Natural killer cell (primary cell): ENCODE measurements around the gene KIAA0232. TPM values are rescaled to one million over a fixed set of nuclear protein-coding genes. Genes with fewer than 3 reads are reported as not detected.

Experiments
- ATAC-seq, 3 donors: fragments of 150-1000 bp in 2 of 3; fragments of 200-7000 bp in 1 of 3; cut with Tn5 transposase; 1 replicate in 1 of 3; 2 replicates in 2 of 3; pipeline ENCODE4 v1.10.0; 2021; ENCODE audit warnings: mild to moderate bottlenecking in 2 of 3, moderate library complexity in 2 of 3
- DNase-seq, 2 donors: peaks; one replicate each; pipeline versions ENCODE4 v3.0.0 to v3.0.0-alpha.2; 2013 to 2021; ENCODE audit warnings: mixed read lengths in 1 of 2
- H3K27ac ChIP-seq: one replicate; pipeline ENCODE4 v1.5.1; 2013; ENCODE audit warnings: mild to moderate bottlenecking, low read length
- H3K27me3 ChIP-seq: one replicate; pipeline ENCODE4 v1.6.1; 2013; ENCODE audit warnings: low read length; ENCODE audit not compliant: control insufficient read depth, insufficient read depth
- H3K36me3 ChIP-seq: one replicate; pipeline ENCODE4 v1.6.1; 2013; ENCODE audit warnings: low read length; ENCODE audit not compliant: control insufficient read depth, insufficient read depth
- H3K4me1 ChIP-seq: one replicate; pipeline ENCODE4 v1.6.1; 2013; ENCODE audit warnings: low read length; ENCODE audit not compliant: control insufficient read depth, insufficient read depth
- H3K4me3 ChIP-seq: one replicate; pipeline ENCODE4 v1.5.1; 2013; ENCODE audit warnings: low read length
- H3K9me3 ChIP-seq: one replicate; pipeline ENCODE4 v1.6.1; 2013; ENCODE audit warnings: low read length; ENCODE audit not compliant: control insufficient read depth, insufficient read depth
- H3K27ac Mint-ChIP-seq, 2 donors: one replicate each; pipeline ENCODE4 v1.8.0; 2022; ENCODE audit warnings: mild to moderate bottlenecking in 2 of 2, mixed read lengths in 2 of 2, moderate library complexity in 1 of 2
- H3K27me3 Mint-ChIP-seq, 2 donors: one replicate each; pipeline ENCODE4 v1.8.0; 2022; ENCODE audit warnings: low read depth in 2 of 2, mixed read lengths in 2 of 2
- H3K36me3 Mint-ChIP-seq: one replicate; pipeline ENCODE4 v1.8.0; 2022; ENCODE audit warnings: mixed read lengths
- H3K4me1 Mint-ChIP-seq, 2 donors: one replicate each; pipeline ENCODE4 v1.8.0; 2022; ENCODE audit warnings: mixed read lengths in 2 of 2
- H3K4me3 Mint-ChIP-seq: one replicate; pipeline ENCODE4 v1.8.0; 2022; ENCODE audit warnings: mild to moderate bottlenecking, moderate library complexity, mixed read lengths
- H3K9me3 Mint-ChIP-seq, 2 donors: one replicate each; pipeline ENCODE4 v1.8.0; 2022; ENCODE audit warnings: mixed read lengths in 2 of 2
- WGBS: methylation state at CpG from one replicate; pipeline ENCODE4 v1.1.7; 2013; ENCODE audit warnings: missing lambda C conversion rate; ENCODE audit not compliant: insufficient coverage; 5-methylcytosine and 5-hydroxymethylcytosine counted together
- intact Hi-C: fragments of 100-400 bp; cut with micrococcal nuclease; formaldehyde crosslinking; loops from one replicate; pipeline ENCODE4 v1.14.2; 2022
- total RNA-seq, 4 donors: library from RNA; stranded (reverse); fragments of 120-200 nt in 1 of 4; gene quantifications; one replicate each; pipeline versions ENCODE4 v1.2.3 to v1.2.4, GENCODE V29; 2013 to 2022
- TF ChIP-seq, protein P1 (sequence below): fragments of 200-600 bp; IDR thresholded peaks from one replicate; pipeline ENCODE4 v1.8.0; 2022; ENCODE audit warnings: antibody characterized with exemption

The KIAA0232 gene
- total RNA-seq, 3 donors from 2014 or later (not counting 1 experiment from before 2014, with no cell fraction given) = 24.7 to 30.3 (median 28.6) TPM

DNA sequence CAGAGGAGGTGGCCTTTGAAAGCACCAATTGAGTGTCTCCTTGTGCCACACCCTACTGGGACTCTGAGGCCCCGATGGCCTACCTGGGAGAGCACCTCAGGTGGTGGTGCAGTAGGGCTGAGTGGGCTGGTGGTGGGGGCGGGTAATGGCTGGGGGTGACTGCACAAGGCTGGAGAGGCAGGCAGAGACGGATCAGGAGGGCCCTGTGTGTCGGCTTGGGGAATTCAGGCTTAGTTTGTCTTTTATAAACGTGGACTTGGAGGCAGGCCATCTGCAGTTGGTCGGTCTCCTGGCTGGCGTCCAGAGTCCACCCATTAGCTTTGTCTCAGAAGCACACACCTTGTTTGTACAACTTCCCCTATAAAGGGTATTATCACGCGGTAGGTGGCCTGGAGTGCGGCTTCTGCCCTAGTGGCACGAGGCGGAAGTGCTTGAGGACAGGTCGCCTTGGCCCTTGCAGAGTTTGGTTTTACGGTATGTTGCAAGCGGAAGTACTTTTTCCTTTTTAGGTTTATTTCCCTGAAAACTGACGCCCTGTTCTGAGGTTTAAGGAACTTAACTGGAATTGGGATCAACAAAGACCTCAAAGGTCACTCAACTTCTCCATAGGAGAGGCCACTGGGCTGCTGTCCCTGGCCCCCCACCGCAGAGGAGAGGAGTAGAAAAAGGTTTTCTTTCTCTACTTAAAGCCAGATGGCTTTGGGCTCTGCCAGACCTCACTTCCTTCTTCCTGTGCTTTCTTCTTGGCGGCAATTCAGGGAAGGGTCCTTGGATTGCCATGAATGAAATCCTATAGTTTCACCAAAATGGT, 135.1 kb downstream of the KIAA0232 start:
- Histone ChIP-seq H3K27me3 (no peaks in the 10 kb centered on the region), H3K9me3 (no peaks in the 10 kb centered on the region), H3K4me1 (peaks cover 60% of the 10 kb centered on the region), H3K4me3 (no peak overlapping the region), H3K27ac (peak overlapping the region; percentile 51), H3K36me3 (no peaks in the 10 kb centered on the region)
- H3K36me3 Mint-ChIP-seq = no peaks in the 10 kb centered on the region
- intact Hi-C loops = loop anchor here (2.0 kb wide), 1 partner anchor 25 kb away; no protein-coding TSS in a partner anchor
- no peaks in the 10 kb centered on the region for H3K9me3 Mint-ChIP-seq
- peaks cover 53 to 69% of the 10 kb centered on the region in 2 donors for H3K4me1 Mint-ChIP-seq
- H3K27ac Mint-ChIP-seq = peak overlapping the region; percentile 91
- peak; percentile 42 to 68 for DNase-seq
- no peaks in the 10 kb centered on the region for H3K27me3 Mint-ChIP-seq
- 41% methylated on average over 17 of the region's 18 CpGs for WGBS
- ATAC-seq = peak; percentile 68 to 85 (median 83)
- H3K4me3 Mint-ChIP-seq = peak overlapping the region; percentile 78
- TF ChIP-seq, protein P1, sequence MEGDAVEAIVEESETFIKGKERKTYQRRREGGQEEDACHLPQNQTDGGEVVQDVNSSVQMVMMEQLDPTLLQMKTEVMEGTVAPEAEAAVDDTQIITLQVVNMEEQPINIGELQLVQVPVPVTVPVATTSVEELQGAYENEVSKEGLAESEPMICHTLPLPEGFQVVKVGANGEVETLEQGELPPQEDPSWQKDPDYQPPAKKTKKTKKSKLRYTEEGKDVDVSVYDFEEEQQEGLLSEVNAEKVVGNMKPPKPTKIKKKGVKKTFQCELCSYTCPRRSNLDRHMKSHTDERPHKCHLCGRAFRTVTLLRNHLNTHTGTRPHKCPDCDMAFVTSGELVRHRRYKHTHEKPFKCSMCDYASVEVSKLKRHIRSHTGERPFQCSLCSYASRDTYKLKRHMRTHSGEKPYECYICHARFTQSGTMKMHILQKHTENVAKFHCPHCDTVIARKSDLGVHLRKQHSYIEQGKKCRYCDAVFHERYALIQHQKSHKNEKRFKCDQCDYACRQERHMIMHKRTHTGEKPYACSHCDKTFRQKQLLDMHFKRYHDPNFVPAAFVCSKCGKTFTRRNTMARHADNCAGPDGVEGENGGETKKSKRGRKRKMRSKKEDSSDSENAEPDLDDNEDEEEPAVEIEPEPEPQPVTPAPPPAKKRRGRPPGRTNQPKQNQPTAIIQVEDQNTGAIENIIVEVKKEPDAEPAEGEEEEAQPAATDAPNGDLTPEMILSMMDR = peak; percentile 67

DNA sequence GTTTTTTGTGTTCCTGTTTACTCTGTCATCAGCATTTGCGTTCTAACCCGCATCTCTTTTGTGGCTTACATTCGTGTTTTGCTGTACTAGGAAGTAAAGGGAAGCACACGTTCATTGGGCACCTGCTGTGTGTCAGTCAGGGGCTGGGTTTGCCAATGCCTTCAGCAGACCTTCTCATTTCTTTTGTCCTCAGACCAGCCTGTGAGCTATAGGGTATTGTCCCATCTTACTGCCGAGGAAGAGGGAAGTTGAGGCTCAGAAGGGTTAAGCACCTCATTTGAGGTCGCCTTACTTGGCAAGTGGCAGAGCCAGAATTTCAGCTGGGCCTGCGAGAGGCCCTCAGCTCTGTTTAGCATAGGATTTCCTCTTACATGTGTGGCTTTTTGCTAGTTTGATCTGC, 135.8 kb downstream of the KIAA0232 start:
- Mint-ChIP-seq H3K27me3 (no peaks in the 10 kb centered on the region), H3K4me1 (peaks cover 50 to 66% of the 10 kb centered on the region in 2 donors), H3K9me3 (no peaks in the 10 kb centered on the region), H3K4me3 (peak overlapping the region; percentile 78), H3K27ac (peak overlapping the region; percentile 91), H3K36me3 (no peaks in the 10 kb centered on the region)
- Histone ChIP-seq H3K27ac (peak overlapping the region; percentile 51), H3K27me3 (no peaks in the 10 kb centered on the region), H3K4me3 (no peak overlapping the region), H3K4me1 (peaks cover 59% of the 10 kb centered on the region), H3K36me3 (peaks cover 2% of the 10 kb centered on the region), H3K9me3 (no peaks in the 10 kb centered on the region)
- DNase-seq = peak in 1 of 2 donors; percentile 60
- intact Hi-C loops = no loop called here
- TF ChIP-seq, protein P1 = no peak
- ATAC-seq = peak in 2 of 3 donors; percentile 17 to 37
- 6% methylated on average over 7 of the region's 7 CpGs for WGBS

DNA sequence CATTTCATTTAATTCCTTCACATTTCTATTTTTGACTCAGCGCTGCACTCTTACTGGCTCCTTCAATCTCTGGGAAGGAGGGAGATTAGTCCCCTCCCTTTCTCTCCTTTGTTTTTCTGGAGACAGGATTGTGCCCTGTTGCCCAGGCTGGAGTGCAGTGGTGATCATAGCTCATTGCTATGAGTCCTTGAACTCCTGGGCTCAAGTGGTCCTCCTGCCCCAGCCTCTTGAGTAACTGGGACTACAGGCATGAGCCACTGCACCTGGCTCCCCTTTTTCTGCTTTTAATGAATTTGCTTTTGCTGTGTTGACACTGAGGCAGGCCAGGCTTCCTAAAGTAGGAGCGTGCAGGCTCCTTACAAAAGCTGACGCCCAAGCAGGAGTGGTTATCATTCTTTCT, 137.6 kb downstream of the KIAA0232 start:
- ATAC-seq (no peak), DNase-seq (no peak)
- Histone ChIP-seq H3K4me1 (peaks cover 62% of the 10 kb centered on the region), H3K36me3 (peaks cover 15% of the 10 kb centered on the region), H3K4me3 (no peak overlapping the region), H3K27me3 (no peaks in the 10 kb centered on the region), H3K9me3 (no peaks in the 10 kb centered on the region), H3K27ac (no peak overlapping the region)
- H3K9me3 Mint-ChIP-seq = no peaks in the 10 kb centered on the region
- 63% methylated on average over 3 of the region's 3 CpGs for WGBS
- TF ChIP-seq, protein P1 = no peak
- no peaks in the 10 kb centered on the region for H3K36me3 Mint-ChIP-seq
- no peaks in the 10 kb centered on the region for H3K27me3 Mint-ChIP-seq
- peaks cover 62 to 76% of the 10 kb centered on the region in 2 donors for H3K4me1 Mint-ChIP-seq
- H3K27ac Mint-ChIP-seq = peak overlapping the region; percentile 52 to 75
- intact Hi-C loops = no loop called here
- H3K4me3 Mint-ChIP-seq = peak overlapping the region; percentile 22
